H1 (cell line): ENCODE results near the gene TIMM9. TPM values are rescaled to one million over a fixed set of nuclear protein-coding genes. Genes with fewer than 3 reads are reported as not detected.

ENCODE experiments used
- ASH2L ChIP-seq: fragments of 200-600, 300-600 bp; sonication (generic); IDR thresholded peaks from one replicate; pipeline ENCODE4 v1.7.1; 2017; ENCODE audit warnings: low read length
- CBX5 ChIP-seq: fragments of 300-800, 300-1000 bp; sonication (generic); IDR thresholded peaks from 2 replicates; pipeline ENCODE4 v1.7.1; 2016; ENCODE audit warnings: antibody characterized with exemption, low read length, low read depth
- CEBPB ChIP-seq: IDR thresholded peaks from 2 replicates; pipeline ENCODE4 v1.6.1; 2012; ENCODE audit warnings: low read depth, low read length
- EZH2 ChIP-seq: fragments of 200-600 bp; sonication (generic); IDR thresholded peaks from 2 replicates; pipeline ENCODE4 v1.7.1; 2012; ENCODE audit warnings: low read depth, mild to moderate bottlenecking, moderate library complexity, low read length, inconsistent platforms; ENCODE audit not compliant: severe bottlenecking
- GABPA ChIP-seq: IDR thresholded peaks from 2 replicates; pipeline ENCODE4 v1.6.1; 2011; ENCODE audit warnings: mild to moderate bottlenecking, low read length, moderate library complexity, borderline replicate concordance; ENCODE audit not compliant: insufficient read depth
- GTF2F1 ChIP-seq: IDR thresholded peaks from 2 replicates; pipeline ENCODE4 v1.6.1; 2012; ENCODE audit warnings: low read depth, low read length, improper control_type of control experiment, borderline replicate concordance
- HDAC2 ChIP-seq, 2 experiments: fragments of 300-600 bp in 1 of 2; sonication (generic) in 1 of 2; IDR thresholded peaks; 2 replicates each; pipeline ENCODE4 v1.6.1; 2011 to 2012; ENCODE audit warnings: low read depth in 2 of 2, low read length in 2 of 2, mild to moderate bottlenecking in 2 of 2, moderate library complexity in 2 of 2, borderline replicate concordance in 1 of 2, inconsistent platforms in 1 of 2
- KDM1A ChIP-seq: fragments of 200-600, 300-600 bp; sonication (generic); IDR thresholded peaks from 2 replicates; pipeline ENCODE4 v1.7.1; 2016; ENCODE audit warnings: mild to moderate bottlenecking, low read length, borderline replicate concordance
- KDM5A ChIP-seq: fragments of 200-600 bp; IDR thresholded peaks from 2 replicates; pipeline ENCODE4 v1.7.1; 2012; ENCODE audit warnings: mild to moderate bottlenecking, low read length, inconsistent platforms, mixed read lengths
- RNF2 ChIP-seq: fragments of 200-900, 300-1000 bp; sonication (generic); IDR thresholded peaks from 2 replicates; pipeline ENCODE4 v1.7.1; 2016; ENCODE audit warnings: borderline replicate concordance, low read depth, mild to moderate bottlenecking, antibody characterized with exemption, low read length; ENCODE audit not compliant: poor library complexity, severe bottlenecking; ENCODE audit errors: missing control alignments
- SIN3A ChIP-seq, 2 experiments: IDR thresholded peaks in 1 of 2; conservative IDR thresholded peaks in 1 of 2; 2 replicates each; pipeline ENCODE4 v1.6.1; 2011 to 2012; ENCODE audit warnings: low read length in 2 of 2, improper control_type of control experiment in 1 of 2, low read depth in 1 of 2, mild to moderate bottlenecking in 1 of 2
- TBP ChIP-seq: IDR thresholded peaks from 2 replicates; pipeline ENCODE4 v1.6.1; 2011; ENCODE audit warnings: low read depth, low read length, improper control_type of control experiment
- TEAD4 ChIP-seq: IDR thresholded peaks from 2 replicates; pipeline ENCODE4 v1.6.1; 2012; ENCODE audit warnings: low read depth, low read length, inconsistent platforms, mixed read lengths
- YY1 ChIP-seq: IDR thresholded peaks from 2 replicates; pipeline ENCODE4 v1.6.1; 2011; ENCODE audit warnings: low read depth, mild to moderate bottlenecking, low read length
- polyA plus RNA-seq, 7 experiments: library from polyadenylated mRNA; depleted of rRNA in 3 of 7; stranded (reverse) in 5 of 7; unstranded in 2 of 7; fragments of >200 nt in 5 of 7; fragments of 200-250 nt in 2 of 7; gene quantifications; 1 replicate in 5 of 7; 2 replicates in 1 of 7; 4 replicates in 1 of 7; pipeline versions ENCODE4 v1.2.1 to v1.2.3, GENCODE V29; 2011 to 2013; ENCODE audit warnings: missing spikeins in 2 of 7, mixed read lengths in 2 of 7
- total RNA-seq: library from RNA; stranded (reverse); fragmentation: NEBNext Ultra II Directional; extraction: Animal tissue kit (Norgen Biotek cat#: 25700); gene quantifications from 2 replicates; pipeline ENCODE4 v1.2.1, GENCODE V29; 2021
- TF ChIP-seq, protein P1 (sequence below), 3 experiments: IDR thresholded peaks; 1 replicate in 2 of 3; 2 replicates in 1 of 3; pipeline versions ENCODE4 v1.5.1 to v1.6.1; 2011; ENCODE audit warnings: low read length in 3 of 3, mild to moderate bottlenecking in 3 of 3, inconsistent platforms in 2 of 3, low read depth in 1 of 3, moderate library complexity in 1 of 3; ENCODE audit not compliant: insufficient read depth in 1 of 3; ENCODE audit errors: control extremely low read depth in 1 of 3
- TF ChIP-seq, protein P2 (sequence below): IDR thresholded peaks from 2 replicates; pipeline ENCODE4 v1.6.1; 2012; ENCODE audit warnings: inconsistent platforms
- TF ChIP-seq, protein P3 (sequence below): IDR thresholded peaks from 2 replicates; pipeline ENCODE4 v1.6.1; 2011; ENCODE audit warnings: low read depth, mild to moderate bottlenecking, low read length; ENCODE audit not compliant: insufficient read depth

TIMM9 gene
- total and polyA plus RNA-seq, 2 of the 8 experiments (the other 6 are each of a cell fraction or from before 2014, with no cell fraction given) = 24.0 to 52.2 TPM

DNA sequence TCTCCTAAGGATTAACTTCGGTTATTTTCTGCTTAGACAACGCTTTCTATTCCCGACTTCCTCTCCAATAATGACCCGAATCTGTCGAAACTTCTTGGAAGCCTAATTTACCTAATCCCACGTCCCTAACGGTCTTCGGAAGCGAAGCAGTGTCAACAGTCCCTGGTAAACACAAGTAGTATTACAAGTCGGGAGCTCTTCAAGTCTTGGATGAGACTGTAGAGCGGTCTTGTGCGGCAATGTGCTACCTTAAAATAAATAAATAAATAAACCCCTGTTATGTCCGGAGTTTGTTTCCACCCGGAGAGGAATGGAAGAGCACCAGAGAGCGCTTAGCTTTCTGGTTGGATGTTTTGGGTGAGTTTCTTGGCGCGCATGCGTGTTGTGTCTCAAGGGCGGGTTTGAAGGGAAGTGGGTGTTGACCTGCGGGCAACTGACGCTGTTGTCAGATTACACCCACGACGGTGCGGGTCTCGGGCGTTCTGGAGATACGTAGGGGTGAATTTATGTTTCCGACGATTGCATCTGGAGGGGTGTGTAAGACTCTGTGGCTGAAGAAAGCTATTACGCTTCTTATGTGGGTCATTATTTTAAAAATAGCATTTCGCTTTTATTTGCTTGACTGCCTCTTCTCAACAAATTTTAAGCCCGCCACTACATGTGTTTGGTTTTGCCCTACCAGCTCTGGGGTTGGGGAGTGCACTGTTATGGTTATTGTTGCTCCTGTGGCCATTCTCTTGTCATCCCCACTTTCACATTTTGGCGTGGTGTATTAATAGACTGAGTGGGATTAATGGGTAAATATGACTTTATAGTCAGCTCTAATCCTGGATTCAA, at the start of gene TIMM9, which contains the start of gene KIAA0586 (continued):
- TF ChIP-seq RNF2 (no peak), HDAC2 (IDR thresholded peaks at IDR 0.05; ENCODE audit: borderline replicate concordance in 1 of 2, low read depth in 2 of 2, low read length in 2 of 2) (peak in 1 of 2 experiments; percentile 99; a peak in 3 of 4 replicates), GABPA (0 out of 2 replicates have a peak, but pooled peaks have one; percentile 32), TEAD4 (0 out of 2 replicates have a peak, but pooled peaks have one; percentile 12), CEBPB (no peak), KDM1A (peak; percentile 100), EZH2 (no peak), TBP (peak; percentile 66), KDM5A (peak; percentile 83), SIN3A (conservative IDR thresholded peaks at IDR 0.05 in 1 of 2, IDR thresholded peaks at IDR 0.05 in 1 of 2; ENCODE audit: low read depth in 1 of 2, low read length in 2 of 2) (peak; percentile 56 to 91; a peak in 3 of 4 replicates), CBX5 (no peak), YY1 (0 out of 2 replicates have a peak, but pooled peaks have one; percentile 39), GTF2F1 (no peak), ASH2L (peak; percentile 94)
- TF ChIP-seq, protein P1, sequence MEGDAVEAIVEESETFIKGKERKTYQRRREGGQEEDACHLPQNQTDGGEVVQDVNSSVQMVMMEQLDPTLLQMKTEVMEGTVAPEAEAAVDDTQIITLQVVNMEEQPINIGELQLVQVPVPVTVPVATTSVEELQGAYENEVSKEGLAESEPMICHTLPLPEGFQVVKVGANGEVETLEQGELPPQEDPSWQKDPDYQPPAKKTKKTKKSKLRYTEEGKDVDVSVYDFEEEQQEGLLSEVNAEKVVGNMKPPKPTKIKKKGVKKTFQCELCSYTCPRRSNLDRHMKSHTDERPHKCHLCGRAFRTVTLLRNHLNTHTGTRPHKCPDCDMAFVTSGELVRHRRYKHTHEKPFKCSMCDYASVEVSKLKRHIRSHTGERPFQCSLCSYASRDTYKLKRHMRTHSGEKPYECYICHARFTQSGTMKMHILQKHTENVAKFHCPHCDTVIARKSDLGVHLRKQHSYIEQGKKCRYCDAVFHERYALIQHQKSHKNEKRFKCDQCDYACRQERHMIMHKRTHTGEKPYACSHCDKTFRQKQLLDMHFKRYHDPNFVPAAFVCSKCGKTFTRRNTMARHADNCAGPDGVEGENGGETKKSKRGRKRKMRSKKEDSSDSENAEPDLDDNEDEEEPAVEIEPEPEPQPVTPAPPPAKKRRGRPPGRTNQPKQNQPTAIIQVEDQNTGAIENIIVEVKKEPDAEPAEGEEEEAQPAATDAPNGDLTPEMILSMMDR (IDR thresholded peaks at IDR 0.05; ENCODE audit: control extremely low read depth in 1 of 3, insufficient read depth in 1 of 3, low read depth in 1 of 3, low read length in 3 of 3) = no peak
- TF ChIP-seq, protein P2, sequence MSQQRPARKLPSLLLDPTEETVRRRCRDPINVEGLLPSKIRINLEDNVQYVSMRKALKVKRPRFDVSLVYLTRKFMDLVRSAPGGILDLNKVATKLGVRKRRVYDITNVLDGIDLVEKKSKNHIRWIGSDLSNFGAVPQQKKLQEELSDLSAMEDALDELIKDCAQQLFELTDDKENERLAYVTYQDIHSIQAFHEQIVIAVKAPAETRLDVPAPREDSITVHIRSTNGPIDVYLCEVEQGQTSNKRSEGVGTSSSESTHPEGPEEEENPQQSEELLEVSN = no peak
- TF ChIP-seq, protein P3, sequence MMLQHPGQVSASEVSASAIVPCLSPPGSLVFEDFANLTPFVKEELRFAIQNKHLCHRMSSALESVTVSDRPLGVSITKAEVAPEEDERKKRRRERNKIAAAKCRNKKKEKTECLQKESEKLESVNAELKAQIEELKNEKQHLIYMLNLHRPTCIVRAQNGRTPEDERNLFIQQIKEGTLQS = no peak
